Neural cell (in vitro differentiated cells): ENCODE measurements around the gene PEX11A.

ENCODE experiments used
- POLR2AphosphoS5 ChIP-seq: IDR thresholded peaks from 2 replicates; pipeline ENCODE4 v1.6.1; 2012
- SMC3 ChIP-seq: fragments of 450-650 bp; conservative IDR thresholded peaks from 2 replicates; pipeline ENCODE4 v1.6.1; 2014; ENCODE audit warnings: antibody characterized with exemption, mild to moderate bottlenecking, moderate library complexity; ENCODE audit not compliant: poor library complexity

GRCh38 chr15:89675606-89676005, 14.9 kb downstream of the PEX11A start:
- TF ChIP-seq POLR2AphosphoS5 (no peak), SMC3 (no peak)
